Kidney (tissue), 14 donors: Measurements from ENCODE around the gene COL3A1. TPM values are rescaled to one million over a fixed set of nuclear protein-coding genes. Genes with fewer than 3 reads are reported as not detected.
A peak's percentile ranks its signal among the peaks of the same experiment; 100 is the strongest.

Experiments used
- DNase-seq, 5 donors: peaks; one replicate each; pipeline ENCODE4 v3.0.0-alpha.2; 2013 to 2020
- FAIRE-seq: peaks from 2 replicates; lab custom pipeline; 2012; peaks lifted over from hg19 to GRCh38; lab: Jason Lieb, UNC
- H3K27ac ChIP-seq, 2 donors: one replicate each; pipeline ENCODE4 v1.7.0; 2013; ENCODE audit warnings: low read depth in 2 of 2, low read length in 2 of 2, inconsistent platforms in 1 of 2
- H3K27me3 ChIP-seq: one replicate; pipeline ENCODE4 v1.7.1; 2013; ENCODE audit warnings: low read length, inconsistent platforms; ENCODE audit not compliant: control insufficient read depth, insufficient read depth
- H3K36me3 ChIP-seq, 3 donors: one replicate each; pipeline versions ENCODE4 v1.7.0 to v1.7.1; 2013; ENCODE audit warnings: low read length in 3 of 3, control low read depth in 1 of 3, inconsistent platforms in 1 of 3; ENCODE audit not compliant: insufficient read depth in 3 of 3, control insufficient read depth in 2 of 3
- H3K4me1 ChIP-seq, 3 donors: one replicate each; pipeline versions ENCODE4 v1.7.0 to v1.7.1; 2013; ENCODE audit warnings: low read length in 3 of 3, inconsistent platforms in 1 of 3, low read depth in 1 of 3; ENCODE audit not compliant: control insufficient read depth in 2 of 3, insufficient read depth in 2 of 3
- H3K4me3 ChIP-seq, 3 donors: one replicate each; pipeline versions ENCODE4 v1.7.0 to v1.8.1; 2013; ENCODE audit warnings: low read length in 3 of 3, control low read depth in 1 of 3, inconsistent platforms in 1 of 3
- H3K9ac ChIP-seq, 3 donors: one replicate each; pipeline versions ENCODE4 v1.7.0 to v1.7.1; 2013; ENCODE audit warnings: low read length in 3 of 3, control low read depth in 1 of 3, inconsistent platforms in 1 of 3
- H3K9me3 ChIP-seq, 3 donors: one replicate each; pipeline versions ENCODE4 v1.7.0 to v1.7.1; 2013; ENCODE audit warnings: low read length in 3 of 3, control low read depth in 1 of 3, inconsistent platforms in 1 of 3; ENCODE audit not compliant: control insufficient read depth in 2 of 3, insufficient read depth in 1 of 3
- CTCF ChIP-seq: IDR thresholded peaks from 3 replicates; pipeline ENCODE4 v1.5.1; 2012; ENCODE audit warnings: mild to moderate bottlenecking, moderate library complexity, borderline replicate concordance; ENCODE audit not compliant: insufficient read depth; ENCODE audit errors: extremely low read depth
- intact Hi-C: fragments of 100-400 bp; cut with DNase I; formaldehyde crosslinking; loops from one replicate; pipeline ENCODE4 v1.11.1; 2022
- polyA plus RNA-seq: library from polyadenylated mRNA; stranded (reverse); fragments of 350-450 nt; fragmentation: Illumina TruSeq; extraction: RNeasy Lipid Tissue Mini Kit (QIAGEN cat#74804); gene quantifications from one replicate; pipeline ENCODE4 v1.2.3, GENCODE V29; 2014; ENCODE audit warnings: low read depth, low replicate concordance; ENCODE audit not compliant: insufficient read depth
- total RNA-seq: library from RNA; stranded (reverse); fragmentation: NEBNext Ultra II Directional; extraction: Animal tissue kit (Norgen Biotek cat#: 25700); gene quantifications from one replicate; pipeline ENCODE4 v1.2.1, GENCODE V29; 2021
- donor health status: control.
- donor health status: control.
- donor health status: control.
- donor health status: control.
- donor health status: control.
- donor health status: DM: yes; HTN: yes; CAD: no.
- donor health status: Normal renal cell carcinoma (clear cell type).

COL3A1 gene
- total and polyA plus RNA-seq, 2 donors from 2014 or later, result 32.2 to 138 TPM

- no peaks in the 10 kb centered on the region for H3K27me3 ChIP-seq
- H3K9me3 ChIP-seq, result no peaks in the 10 kb centered on the region
- H3K4me1 ChIP-seq, result no peaks in the 10 kb centered on the region
- TF ChIP-seq CTCF, result no peak
- DNase-seq (no peak), FAIRE-seq (no peak)
- H3K4me3 ChIP-seq, result no peak overlapping the region
- intact Hi-C loops, result no loop called here
- no peaks in the 10 kb centered on the region for H3K36me3 ChIP-seq
- no peak overlapping the region for H3K27ac ChIP-seq
- H3K9ac ChIP-seq, result no peak overlapping the region
These were observed 71.7 kb downstream of the COL3A1 start for GRCh38 chr2:189045836-189046235.

- no peak for TF ChIP-seq CTCF
- Histone ChIP-seq H3K27me3 (no peaks in the 10 kb centered on the region), H3K9me3 (no peaks in the 10 kb centered on the region), H3K27ac (no peak overlapping the region), H3K9ac (no peak overlapping the region), H3K4me1 (no peaks in the 10 kb centered on the region), H3K4me3 (no peak overlapping the region), H3K36me3 (no peaks in the 10 kb centered on the region)
- DNase-seq, result no peak
- intact Hi-C loops, result no loop called here
- no peak for FAIRE-seq
These were observed 72.1 kb downstream of the COL3A1 start for GRCh38 chr2:189046320-189046719.

GRCh38 chr2:189047171-189047888, 73.2 kb downstream of the COL3A1 start:
- no peak overlapping the region for H3K9ac ChIP-seq
- no peaks in the 10 kb centered on the region for H3K27me3 ChIP-seq
- intact Hi-C loops, result no loop called here
- H3K4me3 ChIP-seq, result no peak overlapping the region
- no peaks in the 10 kb centered on the region for H3K36me3 ChIP-seq
- no peak overlapping the region for H3K27ac ChIP-seq
- no peaks in the 10 kb centered on the region for H3K4me1 ChIP-seq
- no peak for FAIRE-seq
- no peak for DNase-seq
- TF ChIP-seq CTCF, result no peak
- H3K9me3 ChIP-seq, result no peaks in the 10 kb centered on the region

- Histone ChIP-seq H3K9me3 (no peaks in the 10 kb centered on the region), H3K4me3 (no peak overlapping the region), H3K27me3 (no peaks in the 10 kb centered on the region), H3K27ac (no peak overlapping the region), H3K9ac (no peak overlapping the region), H3K36me3 (peaks cover 0 to 3% (median 0%) of the 10 kb centered on the region in 3 donors), H3K4me1 (no peaks in the 10 kb centered on the region)
- intact Hi-C loops, result no loop called here
- no peak for DNase-seq
- FAIRE-seq, result peak; percentile 60
- no peak for TF ChIP-seq CTCF
These were observed 74.0 kb downstream of the COL3A1 start for GRCh38 chr2:189048189-189048588.
